Hepatic stellate cell (primary cell): ENCODE data around the gene PTPDC1.

Experiments used
- DNase-seq: peaks from one replicate; pipeline ENCODE4 v3.0.0; 2011; ENCODE audit warnings: low spot score

The PTPDC1 gene

GRCh38 chr9:94142353-94142752, 58.1 kb downstream of the PTPDC1 start:
- no peak for DNase-seq

- DNase-seq = no peak
Measured at GRCh38 chr9:94144394-94144793, 60.1 kb downstream of the PTPDC1 start.

GRCh38 chr9:94145640-94146039, 61.4 kb downstream of the PTPDC1 start:
- no peak for DNase-seq

- no peak for DNase-seq
Measured at GRCh38 chr9:94147776-94148175, 63.5 kb downstream of the PTPDC1 start.

- DNase-seq = no peak
Measured at GRCh38 chr9:94148419-94148818, 64.2 kb downstream of the PTPDC1 start.

- no peak for DNase-seq
Measured at GRCh38 chr9:94149696-94150095, 65.4 kb downstream of the PTPDC1 start.

GRCh38 chr9:94150279-94150828, 66.1 kb downstream of the PTPDC1 start:
- no peak for DNase-seq

- DNase-seq = peak; percentile 56
Measured at GRCh38 chr9:94150890-94151650, 66.8 kb downstream of the PTPDC1 start.

GRCh38 chr9:94153905-94154304, 69.6 kb downstream of the PTPDC1 start:
- no peak for DNase-seq

- DNase-seq = no peak
Measured at GRCh38 chr9:94156348-94157049, 72.2 kb downstream of the PTPDC1 start.

GRCh38 chr9:94157050-94157801, 73.0 kb downstream of the PTPDC1 start:
- no peak for DNase-seq
